ENCODE measurements around the gene ARHGEF28. TPM values are rescaled to one million over a fixed set of nuclear protein-coding genes. Genes with fewer than 3 reads are reported as not detected.

The ARHGEF28 gene
- total and polyA plus RNA-seq, 2 of the 4 experiments (the other 2 are of a cell fraction), result 3.6 to 16.0 TPM

GRCh38 chr5:73825199-73825598 is 199.2 kb downstream of the ARHGEF28 start:
- 95% methylated on average over 4 of the region's 7 CpGs; no CpG with 5 or more reads in 1 of the 2 experiments for whole genome bisulfite sequencing, 2 experiments (ENCODE audit: extremely low coverage in 2 of 2, insufficient read length in 1 of 2)
- BruUV-seq (replicated peaks), result no TSS peak

More at GRCh38 chr5:73825199-73825598, 199.2 kb downstream of the ARHGEF28 start:
- in situ Hi-C loops (cut with MboI; ENCODE audit: low sequenced_read_pairs) (no loop called here), dilution Hi-C loops (cut with HindIII; ENCODE audit: low sequenced_read_pairs, unreplicated experiment) (no loop called here), intact Hi-C loops (cut with micrococcal nuclease) (no loop called here)
- Histone ChIP-seq H3K18ac (ENCODE audit: low read depth, low read length) (peak overlapping the region; percentile 55; the same call in 1 of the 2 replicates), H3K14ac (replicated peaks; ENCODE audit: low read depth, low read length) (peak overlapping the region; percentile 56; the same call in 1 of the 2 replicates), H2BK5ac (ENCODE audit: low read depth, low read length, poor library complexity, severe bottlenecking) (peak overlapping the region; percentile 71), H3K9me3 (ENCODE audit: control insufficient read depth, insufficient read depth, low read length) (no peaks in the 10 kb centered on the region), H2BK120ac (ENCODE audit: low read depth, low read length) (peak overlapping the region; percentile 53; the same call in 1 of the 2 replicates), H3K9me1 (ENCODE audit: insufficient read depth, low read length) (peaks cover 23% of the 10 kb centered on the region), H2BK20ac (ENCODE audit: low read depth, low read length) (peak overlapping the region; percentile 68; the same call in 1 of the 2 replicates), H4K91ac (ENCODE audit: insufficient read depth, low read depth, low read length) (peak overlapping the region; percentile 67; the same call in 1 of the 2 replicates), H3K36me3 (ENCODE audit: control insufficient read depth, insufficient read depth, low read length) (no peaks in the 10 kb centered on the region), H3K4ac (ENCODE audit: low read depth, low read length) (peak overlapping the region; percentile 59), H3K27ac (ENCODE audit: insufficient read depth, low read length) (no peak overlapping the region), H3K4me3 (ENCODE audit: insufficient read depth, low read depth, low read length) (no peak overlapping the region), H4K8ac (ENCODE audit: low read depth in 2 of 2, low read length in 2 of 2) (peak overlapping the region; percentile 13 to 49; a peak in 3 of 4 replicates), H2BK15ac (ENCODE audit: low read depth, low read length) (peak overlapping the region; percentile 29; the same call in 2 of the 3 replicates), H2AK9ac (replicated peaks; ENCODE audit: low read depth, low read length, poor library complexity) (no peak overlapping the region), H3K4me1 (ENCODE audit: control insufficient read depth, insufficient read depth, low read length) (peaks cover 28% of the 10 kb centered on the region), H3K27me3 (ENCODE audit: control insufficient read depth, insufficient read depth, low read length) (no peaks in the 10 kb centered on the region), H4K20me1 (ENCODE audit: insufficient read depth, low read length) (no peaks in the 10 kb centered on the region), H3K79me1 (ENCODE audit: low read depth in 1 of 2, low read length in 2 of 2) (peaks cover 11 to 31% of the 10 kb centered on the region in 2 experiments; a peak in 3 of 4 replicates), H3K9ac (ENCODE audit: low read depth, low read length) (no peak overlapping the region), H3K56ac (ENCODE audit: extremely low read depth, insufficient read depth, low read length) (no peak overlapping the region), H2AFZ (replicated peaks; ENCODE audit: low read length, poor library complexity) (no peak overlapping the region), H2AK5ac (ENCODE audit: low read depth, low read length) (peak overlapping the region; percentile 65; the same call in 1 of the 2 replicates), H3K23ac (ENCODE audit: low read depth, low read length) (0 out of 2 replicates have a peak overlapping the region, but pooled peaks have one; percentile 5), H4K5ac (ENCODE audit: low read depth, low read length) (no peak overlapping the region; the same call in 1 of the 2 replicates), H3K4me2 (ENCODE audit: low read depth, low read length) (no peak overlapping the region)
- ChIA-PET CTCF (no interaction called here), POLR2A (ENCODE audit: unreplicated experiment) (no interaction called here)
- TF ChIP-seq RAD21 (IDR thresholded peaks at IDR 0.05; ENCODE audit: low read length) (no peak), MXI1 (IDR thresholded peaks at IDR 0.05; ENCODE audit: borderline replicate concordance, low read depth, low read length) (no peak), SMC3 (IDR thresholded peaks at IDR 0.05; ENCODE audit: low read depth, low read length) (no peak), RFX5 (IDR thresholded peaks at IDR 0.05; ENCODE audit: low read depth, low read length) (no peak), FOS (IDR thresholded peaks at IDR 0.05; ENCODE audit: low read depth, low read length) (no peak), CTCF (conservative IDR thresholded peaks at IDR 0.05; ENCODE audit: low read depth, low read length) (no peak), RCOR1 (IDR thresholded peaks at IDR 0.05; ENCODE audit: insufficient replicate concordance, low read length) (no peak), MAFK (IDR thresholded peaks at IDR 0.05; ENCODE audit: low read depth, low read length) (no peak), CEBPB (IDR thresholded peaks at IDR 0.05; ENCODE audit: low read depth, low read length) (no peak), POLR2A (IDR thresholded peaks at IDR 0.05; ENCODE audit: low read depth, low read length) (no peak), CHD1 (IDR thresholded peaks at IDR 0.05; ENCODE audit: low read depth, low read length) (no peak), NFE2L2 (IDR thresholded peaks at IDR 0.05; ENCODE audit: low read depth, low read length) (no peak), BHLHE40 (IDR thresholded peaks at IDR 0.05; ENCODE audit: low read depth, low read length) (no peak), MAZ (IDR thresholded peaks at IDR 0.05; ENCODE audit: borderline replicate concordance, low read depth, low read length) (no peak)
- TF ChIP-seq, protein P1, sequence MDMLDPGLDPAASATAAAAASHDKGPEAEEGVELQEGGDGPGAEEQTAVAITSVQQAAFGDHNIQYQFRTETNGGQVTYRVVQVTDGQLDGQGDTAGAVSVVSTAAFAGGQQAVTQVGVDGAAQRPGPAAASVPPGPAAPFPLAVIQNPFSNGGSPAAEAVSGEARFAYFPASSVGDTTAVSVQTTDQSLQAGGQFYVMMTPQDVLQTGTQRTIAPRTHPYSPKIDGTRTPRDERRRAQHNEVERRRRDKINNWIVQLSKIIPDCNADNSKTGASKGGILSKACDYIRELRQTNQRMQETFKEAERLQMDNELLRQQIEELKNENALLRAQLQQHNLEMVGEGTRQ (IDR thresholded peaks at IDR 0.05; ENCODE audit: low read depth, low read length), result no peak
- TF ChIP-seq, protein P2, sequence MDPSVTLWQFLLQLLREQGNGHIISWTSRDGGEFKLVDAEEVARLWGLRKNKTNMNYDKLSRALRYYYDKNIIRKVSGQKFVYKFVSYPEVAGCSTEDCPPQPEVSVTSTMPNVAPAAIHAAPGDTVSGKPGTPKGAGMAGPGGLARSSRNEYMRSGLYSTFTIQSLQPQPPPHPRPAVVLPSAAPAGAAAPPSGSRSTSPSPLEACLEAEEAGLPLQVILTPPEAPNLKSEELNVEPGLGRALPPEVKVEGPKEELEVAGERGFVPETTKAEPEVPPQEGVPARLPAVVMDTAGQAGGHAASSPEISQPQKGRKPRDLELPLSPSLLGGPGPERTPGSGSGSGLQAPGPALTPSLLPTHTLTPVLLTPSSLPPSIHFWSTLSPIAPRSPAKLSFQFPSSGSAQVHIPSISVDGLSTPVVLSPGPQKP (IDR thresholded peaks at IDR 0.05; ENCODE audit: borderline replicate concordance, low read depth, low read length), result no peak
- ATAC-seq (ENCODE audit: low read depth) (no peak), DNase-seq (no peak)
